Common myeloid progenitor, CD34-positive (primary cell): Measurements from ENCODE around the gene SMIM35.

Experiments
- CTCF ChIA-PET: fragments of 350-600 bp; sonication (Branson Sonifier 250); formaldehyde crosslinking; loops from one replicate; lab custom pipeline; 2021; ENCODE audit warnings: antibody characterized with exemption; lab: Charles Lee
- POLR2A ChIA-PET: fragments of 350-600 bp; sonication (Branson Sonifier 250); formaldehyde crosslinking; loops from one replicate; lab custom pipeline; 2021; ENCODE audit warnings: antibody characterized with exemption; lab: Charles Lee
- DNase-seq, 3 donors: peaks; one replicate each; pipeline versions ENCODE4 v3.0.0 to v3.0.0-alpha.2; 2013
- H3K27ac ChIP-seq, 2 experiments: 1 replicate in 1 of 2; 2 replicates in 1 of 2; pipeline ENCODE4 v1.7.0; 2013; ENCODE audit warnings: inconsistent platforms in 2 of 2, low read length in 2 of 2, mild to moderate bottlenecking in 2 of 2, low read depth in 1 of 2, moderate library complexity in 1 of 2; ENCODE audit not compliant: severe bottlenecking in 2 of 2, insufficient read depth in 1 of 2, poor library complexity in 1 of 2
- H3K27me3 ChIP-seq, 5 experiments: replicated peaks in 2 of 5; 1 replicate in 3 of 5; 2 replicates in 2 of 5; pipeline versions ENCODE4 v1.6.1 to v1.7.0; 2013; ENCODE audit warnings: low read length in 4 of 5, mild to moderate bottlenecking in 2 of 5, moderate library complexity in 2 of 5, inconsistent platforms in 1 of 5; ENCODE audit not compliant: insufficient read depth in 5 of 5, control insufficient read depth in 4 of 5
- H3K36me3 ChIP-seq, 4 experiments: 1 replicate in 2 of 4; 2 replicates in 2 of 4; pipeline versions ENCODE4 v1.6.1 to v1.7.0; 2013; ENCODE audit warnings: low read length in 3 of 4, control low read depth in 1 of 4, mild to moderate bottlenecking in 1 of 4; ENCODE audit not compliant: control insufficient read depth in 4 of 4, insufficient read depth in 4 of 4
- H3K4me1 ChIP-seq, 4 experiments: 1 replicate in 3 of 4; 2 replicates in 1 of 4; pipeline versions ENCODE4 v1.6.1 to v1.7.1; 2013; ENCODE audit warnings: low read length in 3 of 4, mild to moderate bottlenecking in 3 of 4, control low read depth in 1 of 4, inconsistent platforms in 1 of 4, moderate library complexity in 1 of 4; ENCODE audit not compliant: control insufficient read depth in 4 of 4, insufficient read depth in 4 of 4; ENCODE audit errors: control extremely low read depth in 1 of 4
- H3K4me3 ChIP-seq, 7 experiments: 1 replicate in 4 of 7; 2 replicates in 3 of 7; pipeline versions ENCODE4 v1.5.1 to v1.7.0; 2013; ENCODE audit warnings: mild to moderate bottlenecking in 7 of 7, low read length in 6 of 7, moderate library complexity in 6 of 7, inconsistent platforms in 2 of 7, low read depth in 2 of 7, control low read depth in 1 of 7; ENCODE audit not compliant: insufficient read depth in 4 of 7, control insufficient read depth in 1 of 7; ENCODE audit errors: extremely low read depth in 1 of 7
- H3K9me3 ChIP-seq, 5 experiments: 1 replicate in 4 of 5; 2 replicates in 1 of 5; pipeline versions ENCODE4 v1.6.1 to v1.7.1; 2013; ENCODE audit warnings: low read length in 4 of 5, mild to moderate bottlenecking in 2 of 5, inconsistent platforms in 1 of 5, low read depth in 1 of 5, moderate library complexity in 1 of 5; ENCODE audit not compliant: control insufficient read depth in 4 of 5, insufficient read depth in 2 of 5; ENCODE audit errors: control extremely low read depth in 1 of 5
- WGBS: methylation state at CpG from one replicate; pipeline ENCODE4 v1.1.5; 2013; ENCODE audit not compliant: insufficient coverage; 5-methylcytosine and 5-hydroxymethylcytosine counted together

The SMIM35 gene

GRCh38 chr11:117961896-117962295 is 124.9 kb downstream of the SMIM35 start:
- WGBS, result 98% methylated on average over 8 of the region's 10 CpGs
- H3K36me3 ChIP-seq, result no peaks in the 10 kb centered on the region
- ChIA-PET CTCF (interaction anchor here (1.7 kb wide), 1 partner anchor 11 kb away, joined by 7 read pairs; no protein-coding TSS in a partner anchor), POLR2A (no interaction called here)
- H3K27ac ChIP-seq, result no peak overlapping the region
- H3K4me1 ChIP-seq, result peaks cover 0 to 12% (median 0%) of the 10 kb centered on the region in 4 experiments
- H3K4me3 ChIP-seq, result no peak overlapping the region
- peaks cover 0 to 12% (median 9%) of the 10 kb centered on the region in 5 experiments for H3K9me3 ChIP-seq
- H3K27me3 ChIP-seq, result no peaks in the 10 kb centered on the region
- no peak for DNase-seq

- Histone ChIP-seq H3K27ac (no peak overlapping the region), H3K27me3 (no peaks in the 10 kb centered on the region), H3K4me1 (peaks cover 0 to 12% (median 0%) of the 10 kb centered on the region in 4 experiments), H3K9me3 (peaks cover 0 to 12% (median 9%) of the 10 kb centered on the region in 5 experiments), H3K36me3 (no peaks in the 10 kb centered on the region), H3K4me3 (no peak overlapping the region)
- ChIA-PET POLR2A (no interaction called here), CTCF (interaction anchor here (0.8 to 1.4 kb wide), 5 partner anchors 9 to 116 kb away, joined by 3 to 4 read pairs (median 3); no protein-coding TSS in a partner anchor)
- no CpG with 5 or more reads among the region's 1 CpG for WGBS
- no peak for DNase-seq
Observed at GRCh38 chr11:117960406-117960805, 126.4 kb downstream of the SMIM35 start.

GRCh38 chr11:117959438-117960149 is 127.2 kb downstream of the SMIM35 start:
- peaks cover 0 to 12% (median 9%) of the 10 kb centered on the region in 5 experiments for H3K9me3 ChIP-seq
- no CpG with 5 or more reads among the region's 1 CpG for WGBS
- POLR2A ChIA-PET, result no interaction called here

GRCh38 chr11:117958949-117959348 is 127.8 kb downstream of the SMIM35 start:
- Histone ChIP-seq H3K9me3 (peaks cover 0 to 12% (median 9%) of the 10 kb centered on the region in 5 experiments), H3K27ac (no peak overlapping the region), H3K27me3 (no peaks in the 10 kb centered on the region), H3K4me1 (peaks cover 0 to 14% (median 0%) of the 10 kb centered on the region in 4 experiments), H3K36me3 (no peaks in the 10 kb centered on the region), H3K4me3 (peak overlapping the region in 1 of 7 experiments; percentile 6)
- DNase-seq, result no peak
- ChIA-PET CTCF (no interaction called here), POLR2A (no interaction called here)
- no CpG with 5 or more reads among the region's 1 CpG for WGBS

More at GRCh38 chr11:117959438-117960149, 127.2 kb downstream of the SMIM35 start:
- CTCF ChIA-PET, result interaction anchor here (0.8 to 1.4 kb wide), 5 partner anchors 8 to 115 kb away, joined by 3 to 4 read pairs (median 3); no protein-coding TSS in a partner anchor
- no peaks in the 10 kb centered on the region for H3K27me3 ChIP-seq
- peak in 1 of 3 donors; percentile 36 for DNase-seq
- peaks cover 0 to 12% (median 0%) of the 10 kb centered on the region in 4 experiments for H3K4me1 ChIP-seq
- no peak overlapping the region for H3K4me3 ChIP-seq
- no peaks in the 10 kb centered on the region for H3K36me3 ChIP-seq
- H3K27ac ChIP-seq, result no peak overlapping the region
